Cardiac muscle cell (in vitro differentiated cells and primary cell): ENCODE data around the gene LTF. TPM values are rescaled to one million over a fixed set of nuclear protein-coding genes. Genes with fewer than 3 reads are reported as not detected.
A peak's percentile ranks its signal among the peaks of the same experiment; 100 is the strongest.

Experiments used
- DNase-seq, 2 donors: peaks; one replicate each; pipeline versions ENCODE4 v3.0.0 to v3.0.0-alpha.2; 2010 to 2017; ENCODE audit warnings: low read depth in 1 of 2, low spot score in 1 of 2
- H3K27ac ChIP-seq: fragments of 200-600 bp; sonication (generic); 2 replicates; pipeline ENCODE4 v1.5.1; 2016
- H3K27me3 ChIP-seq: fragments of 200-600 bp; sonication (generic); 2 replicates; pipeline ENCODE4 v1.6.0; 2016; ENCODE audit warnings: control low read depth
- H3K36me3 ChIP-seq: fragments of 200-600 bp; sonication (generic); 2 replicates; pipeline ENCODE4 v1.5.1; 2016; ENCODE audit warnings: control low read depth
- H3K4me1 ChIP-seq: fragments of 200-600 bp; sonication (generic); 2 replicates; pipeline ENCODE4 v1.8.1; 2017; ENCODE audit warnings: low read depth, mild to moderate bottlenecking, mixed run types
- H3K4me3 ChIP-seq: fragments of 200-600 bp; sonication (generic); 2 replicates; pipeline ENCODE4 v1.5.1; 2016; ENCODE audit warnings: mild to moderate bottlenecking
- H3K9me3 ChIP-seq: fragments of 200-600 bp; sonication (generic); 2 replicates; pipeline ENCODE4 v1.5.1; 2017; ENCODE audit warnings: low read depth, mild to moderate bottlenecking, control low read depth
- polyA plus RNA-seq: library from polyadenylated mRNA; unstranded; fragments of >200 nt; fragmentation: Nextera tagmentation; extraction: Ambion mirVana; gene quantifications from 2 replicates; pipeline ENCODE4 v1.2.1, GENCODE V29; 2016
- total RNA-seq: library from RNA; depleted of rRNA; stranded (reverse); fragments of >200 nt; gene quantifications from 2 replicates; pipeline ENCODE4 v1.2.3, GENCODE V29; 2016
- TF ChIP-seq, protein P1 (sequence below): IDR thresholded peaks from 2 replicates; pipeline ENCODE4 v1.5.1; 2012; ENCODE audit warnings: low read depth, mild to moderate bottlenecking, low read length

The LTF gene
- total and polyA plus RNA-seq, 2 experiments from 2014 or later: not detected

- DNase-seq: peak in 1 of 2 donors; percentile 83
- Histone ChIP-seq H3K9me3 (no peaks in the 10 kb centered on the region), H3K27ac (no peak overlapping the region), H3K4me3 (no peak overlapping the region), H3K4me1 (peaks cover 4% of the 10 kb centered on the region), H3K36me3 (no peaks in the 10 kb centered on the region), H3K27me3 (no peaks in the 10 kb centered on the region)
- TF ChIP-seq, protein P1, sequence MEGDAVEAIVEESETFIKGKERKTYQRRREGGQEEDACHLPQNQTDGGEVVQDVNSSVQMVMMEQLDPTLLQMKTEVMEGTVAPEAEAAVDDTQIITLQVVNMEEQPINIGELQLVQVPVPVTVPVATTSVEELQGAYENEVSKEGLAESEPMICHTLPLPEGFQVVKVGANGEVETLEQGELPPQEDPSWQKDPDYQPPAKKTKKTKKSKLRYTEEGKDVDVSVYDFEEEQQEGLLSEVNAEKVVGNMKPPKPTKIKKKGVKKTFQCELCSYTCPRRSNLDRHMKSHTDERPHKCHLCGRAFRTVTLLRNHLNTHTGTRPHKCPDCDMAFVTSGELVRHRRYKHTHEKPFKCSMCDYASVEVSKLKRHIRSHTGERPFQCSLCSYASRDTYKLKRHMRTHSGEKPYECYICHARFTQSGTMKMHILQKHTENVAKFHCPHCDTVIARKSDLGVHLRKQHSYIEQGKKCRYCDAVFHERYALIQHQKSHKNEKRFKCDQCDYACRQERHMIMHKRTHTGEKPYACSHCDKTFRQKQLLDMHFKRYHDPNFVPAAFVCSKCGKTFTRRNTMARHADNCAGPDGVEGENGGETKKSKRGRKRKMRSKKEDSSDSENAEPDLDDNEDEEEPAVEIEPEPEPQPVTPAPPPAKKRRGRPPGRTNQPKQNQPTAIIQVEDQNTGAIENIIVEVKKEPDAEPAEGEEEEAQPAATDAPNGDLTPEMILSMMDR: no peak
These were observed 18.1 kb upstream of the LTF start for GRCh38 chr3:46482632-46483350.

DNA sequence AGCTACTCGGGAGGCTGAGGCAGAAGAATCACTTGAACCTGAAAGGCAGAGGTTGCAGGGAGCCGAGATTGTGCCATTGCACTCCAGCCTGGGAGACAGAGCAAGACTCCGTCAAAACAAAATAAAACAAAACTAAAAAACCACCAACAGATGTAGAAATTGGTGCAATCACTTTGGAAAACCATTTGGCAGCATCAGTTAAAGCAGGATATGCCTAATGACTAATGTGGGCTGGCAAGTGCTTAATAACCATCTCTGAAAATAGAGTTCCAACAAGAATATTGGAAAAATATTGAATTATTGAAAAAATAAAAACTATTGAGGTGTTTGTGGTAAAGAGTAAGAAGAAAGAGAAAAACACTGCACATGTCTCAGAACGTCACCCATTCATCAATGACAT is 16.9 kb upstream of the LTF start:
- TF ChIP-seq, protein P1: no peak
- no peak overlapping the region for H3K27ac ChIP-seq
- peaks cover 4% of the 10 kb centered on the region for H3K4me1 ChIP-seq
- no peaks in the 10 kb centered on the region for H3K9me3 ChIP-seq
- no peak overlapping the region for H3K4me3 ChIP-seq
- H3K36me3 ChIP-seq: no peaks in the 10 kb centered on the region
- DNase-seq: no peak
- H3K27me3 ChIP-seq: no peaks in the 10 kb centered on the region

DNA sequence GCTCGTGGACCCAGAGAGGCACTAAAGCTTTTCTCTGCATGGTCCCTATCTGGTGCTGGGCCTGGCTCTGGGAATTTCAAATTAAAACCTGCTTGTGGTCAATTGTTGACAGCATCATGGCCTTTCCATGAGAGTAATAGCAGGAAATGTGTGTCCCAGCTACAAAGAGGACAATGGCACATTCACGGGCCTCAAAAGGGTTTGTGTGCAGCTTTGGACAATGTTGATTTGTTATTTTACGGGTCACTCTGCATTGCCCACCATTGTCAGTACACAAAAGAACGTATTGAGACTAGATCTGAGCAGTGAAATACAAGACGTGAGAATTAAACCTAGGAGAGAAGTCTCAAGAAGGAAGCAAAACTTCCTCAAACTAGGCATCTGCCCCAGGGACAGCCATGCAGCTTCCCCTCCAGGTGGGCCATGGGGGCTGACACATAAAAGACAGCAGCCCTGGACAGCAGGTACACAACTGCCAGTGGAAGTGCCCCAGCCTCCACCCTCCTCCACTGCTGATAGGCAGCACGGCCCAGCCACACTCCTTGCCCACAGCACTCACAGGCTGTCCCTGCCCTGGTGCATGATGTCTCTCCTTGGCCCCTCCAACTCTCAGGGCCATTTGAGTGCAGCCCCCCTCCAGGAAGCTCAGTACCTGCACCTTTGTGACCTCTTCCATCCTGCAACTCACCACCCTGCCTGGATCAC is 15.9 kb upstream of the LTF start:
- no peak overlapping the region for H3K4me3 ChIP-seq
- DNase-seq: no peak
- peaks cover 4% of the 10 kb centered on the region for H3K4me1 ChIP-seq
- H3K27ac ChIP-seq: no peak overlapping the region
- TF ChIP-seq, protein P1: no peak
- H3K36me3 ChIP-seq: no peaks in the 10 kb centered on the region
- no peaks in the 10 kb centered on the region for H3K27me3 ChIP-seq
- H3K9me3 ChIP-seq: no peaks in the 10 kb centered on the region

DNA sequence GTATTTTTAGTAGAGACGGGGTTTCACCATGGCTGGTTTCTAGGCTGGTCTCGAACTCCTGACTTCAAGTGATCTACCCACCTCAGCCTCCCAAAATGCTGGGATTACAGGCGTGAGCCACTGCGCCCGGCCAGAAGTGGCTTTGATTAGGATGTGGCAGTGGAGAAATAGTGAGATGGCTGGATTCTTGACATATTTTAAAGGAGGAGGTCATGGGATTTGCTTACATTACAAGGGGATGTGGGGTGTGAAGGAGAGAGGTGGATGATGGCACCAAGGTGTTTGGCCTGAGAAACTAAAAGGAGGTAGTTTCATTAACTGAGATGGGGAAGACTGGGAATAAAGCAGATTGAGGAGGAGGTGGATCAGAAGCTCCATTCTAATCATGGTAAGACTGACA is 15.0 kb upstream of the LTF start:
- Histone ChIP-seq H3K27ac (no peak overlapping the region), H3K27me3 (no peaks in the 10 kb centered on the region), H3K4me3 (no peak overlapping the region), H3K4me1 (no peaks in the 10 kb centered on the region), H3K9me3 (no peaks in the 10 kb centered on the region), H3K36me3 (no peaks in the 10 kb centered on the region)
- no peak for DNase-seq
- TF ChIP-seq, protein P1: no peak

DNA sequence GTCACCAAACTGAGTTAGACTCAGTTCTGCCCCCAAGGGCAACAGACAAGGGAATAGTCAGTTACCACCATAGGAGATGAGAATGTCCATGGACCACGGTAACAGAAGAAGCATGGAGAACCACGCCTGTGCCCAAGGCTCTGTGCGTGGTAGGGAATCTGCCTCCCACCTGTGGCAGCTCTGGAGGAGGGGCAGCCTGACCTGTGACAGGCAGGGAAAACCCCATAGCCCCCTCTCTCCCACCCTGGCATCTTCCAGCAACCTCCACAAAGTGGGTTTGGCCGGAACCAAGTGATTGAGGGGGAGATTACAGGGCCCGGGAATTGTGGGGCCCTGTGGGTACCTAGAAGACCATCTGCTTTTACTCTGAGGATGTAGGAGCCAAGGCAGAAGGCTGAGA is 14.3 kb upstream of the LTF start:
- H3K4me1 ChIP-seq: no peaks in the 10 kb centered on the region
- H3K4me3 ChIP-seq: no peak overlapping the region
- no peaks in the 10 kb centered on the region for H3K9me3 ChIP-seq
- no peak for DNase-seq
- H3K36me3 ChIP-seq: no peaks in the 10 kb centered on the region
- H3K27ac ChIP-seq: no peak overlapping the region
- H3K27me3 ChIP-seq: no peaks in the 10 kb centered on the region
- TF ChIP-seq, protein P1: no peak
